Activated B cell treated with CpG ODN at 0.5 μM for 24 hours (primary cell): ENCODE results near the gene ANKRD42. TPM values are rescaled to one million over a fixed set of nuclear protein-coding genes. Genes with fewer than 3 reads are reported as not detected.
A peak's percentile ranks its signal among the peaks of the same experiment; 100 is the strongest.

Experiments used
- ATAC-seq: fragments of 200-7000 bp; cut with Tn5 transposase; one replicate; pipeline ENCODE4 v1.10.0; 2021; ENCODE audit warnings: low read depth, mild to moderate bottlenecking, moderate library complexity
- CTCF ChIA-PET: fragments of 350-600 bp; sonication (Branson Sonifier 250); formaldehyde crosslinking; loops from one replicate; lab custom pipeline; 2021; ENCODE audit warnings: antibody characterized with exemption; lab: Charles Lee
- POLR2A ChIA-PET: fragments of 350-600 bp; sonication (Branson Sonifier 250); formaldehyde crosslinking; loops from one replicate; lab custom pipeline; 2021; ENCODE audit warnings: antibody characterized with exemption; lab: Charles Lee
- DNase-seq: peaks from one replicate; pipeline ENCODE4 v3.0.0; 2022
- H3K27ac Mint-ChIP-seq: one replicate; pipeline ENCODE4 v1.8.0; 2020; ENCODE audit warnings: mixed read lengths
- H3K27me3 Mint-ChIP-seq: one replicate; pipeline ENCODE4 v1.8.0; 2021; ENCODE audit warnings: mixed read lengths
- H3K36me3 Mint-ChIP-seq: one replicate; pipeline ENCODE4 v1.8.0; 2021; ENCODE audit warnings: low read depth, mixed read lengths
- H3K4me1 Mint-ChIP-seq: one replicate; pipeline ENCODE4 v1.8.0; 2021; ENCODE audit warnings: mixed read lengths
- H3K4me3 Mint-ChIP-seq: one replicate; pipeline ENCODE4 v1.8.0; 2020; ENCODE audit warnings: mild to moderate bottlenecking, mixed read lengths
- H3K9me3 Mint-ChIP-seq: one replicate; pipeline ENCODE4 v1.8.0; 2020; ENCODE audit warnings: mixed read lengths
- intact Hi-C: fragments of 100-400 bp; cut with micrococcal nuclease; formaldehyde crosslinking; loops from one replicate; pipeline ENCODE4 v1.15.1; 2024
- total RNA-seq: library from RNA; stranded (reverse); gene quantifications from 2 replicates; pipeline ENCODE4 v1.2.3, GENCODE V29; 2022
- TF ChIP-seq, protein P1 (sequence below): fragments of 200-600 bp; IDR thresholded peaks from one replicate; pipeline ENCODE4 v1.8.0; 2022; ENCODE audit warnings: antibody characterized with exemption, mild to moderate bottlenecking

The ANKRD42 gene
- total RNA-seq, 1 donor from 2014 or later: 7.4 TPM

DNA sequence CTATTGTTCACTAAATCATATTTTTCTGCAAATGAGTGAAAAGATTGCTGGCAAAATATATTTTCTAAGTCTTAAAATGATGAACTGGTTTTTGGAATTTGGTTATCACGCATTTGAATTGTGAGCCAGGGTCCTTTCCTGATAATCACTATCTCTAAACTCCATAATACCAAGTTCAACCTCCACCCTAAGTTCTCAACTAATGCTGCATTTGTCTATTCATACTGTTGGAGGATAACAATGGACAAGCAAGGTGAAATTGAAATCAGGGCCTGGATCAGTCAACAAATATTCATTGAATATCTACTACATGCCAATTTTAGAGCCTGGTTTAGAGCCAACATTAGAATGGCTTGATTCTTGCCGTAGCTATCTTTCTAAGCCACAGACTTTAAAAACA lies 41.2 kb upstream of the ANKRD42 start:
- Mint-ChIP-seq H3K27me3 (no peaks in the 10 kb centered on the region), H3K4me1 (peaks cover 8% of the 10 kb centered on the region), H3K36me3 (peaks cover 9% of the 10 kb centered on the region), H3K9me3 (no peaks in the 10 kb centered on the region), H3K27ac (no peak overlapping the region), H3K4me3 (no peak overlapping the region)
- intact Hi-C loops: no loop called here
- ATAC-seq: no peak
- CTCF ChIA-PET: no interaction called here
- TF ChIP-seq, protein P1, sequence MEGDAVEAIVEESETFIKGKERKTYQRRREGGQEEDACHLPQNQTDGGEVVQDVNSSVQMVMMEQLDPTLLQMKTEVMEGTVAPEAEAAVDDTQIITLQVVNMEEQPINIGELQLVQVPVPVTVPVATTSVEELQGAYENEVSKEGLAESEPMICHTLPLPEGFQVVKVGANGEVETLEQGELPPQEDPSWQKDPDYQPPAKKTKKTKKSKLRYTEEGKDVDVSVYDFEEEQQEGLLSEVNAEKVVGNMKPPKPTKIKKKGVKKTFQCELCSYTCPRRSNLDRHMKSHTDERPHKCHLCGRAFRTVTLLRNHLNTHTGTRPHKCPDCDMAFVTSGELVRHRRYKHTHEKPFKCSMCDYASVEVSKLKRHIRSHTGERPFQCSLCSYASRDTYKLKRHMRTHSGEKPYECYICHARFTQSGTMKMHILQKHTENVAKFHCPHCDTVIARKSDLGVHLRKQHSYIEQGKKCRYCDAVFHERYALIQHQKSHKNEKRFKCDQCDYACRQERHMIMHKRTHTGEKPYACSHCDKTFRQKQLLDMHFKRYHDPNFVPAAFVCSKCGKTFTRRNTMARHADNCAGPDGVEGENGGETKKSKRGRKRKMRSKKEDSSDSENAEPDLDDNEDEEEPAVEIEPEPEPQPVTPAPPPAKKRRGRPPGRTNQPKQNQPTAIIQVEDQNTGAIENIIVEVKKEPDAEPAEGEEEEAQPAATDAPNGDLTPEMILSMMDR: no peak
- DNase-seq: no peak
- POLR2A ChIA-PET: interaction anchor here (1.4 kb wide), 1 partner anchor 22 kb away, joined by 5 read pairs; no protein-coding TSS in a partner anchor

DNA sequence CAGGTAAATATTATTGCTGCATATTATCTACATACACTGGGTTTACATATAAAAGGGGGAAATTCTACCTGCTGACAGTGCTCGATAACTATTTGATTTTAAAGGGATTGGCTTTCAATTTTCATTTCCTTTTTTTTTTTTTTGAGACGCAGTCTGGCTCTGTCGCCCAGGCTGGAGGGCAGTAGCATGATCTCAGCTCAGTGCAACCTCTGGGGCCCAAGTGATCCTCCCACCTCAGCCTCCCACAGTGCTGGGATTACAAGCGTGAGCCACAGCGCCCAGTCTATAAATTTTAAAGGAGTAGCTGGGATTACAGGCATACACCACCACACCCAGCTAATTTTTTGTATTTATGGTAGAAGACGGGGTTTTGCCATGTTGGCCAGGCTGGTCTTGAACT lies 39.7 kb upstream of the ANKRD42 start:
- Mint-ChIP-seq H3K9me3 (no peaks in the 10 kb centered on the region), H3K27ac (no peak overlapping the region), H3K4me3 (no peak overlapping the region), H3K27me3 (no peaks in the 10 kb centered on the region), H3K36me3 (peaks cover 22% of the 10 kb centered on the region), H3K4me1 (peaks cover 8% of the 10 kb centered on the region)
- ChIA-PET CTCF (no interaction called here), POLR2A (interaction anchor here (0.6 to 1.3 kb wide), 2 partner anchors 91 to 318 kb away, joined by 3 to 4 read pairs; no protein-coding TSS in a partner anchor)
- intact Hi-C loops: no loop called here
- TF ChIP-seq, protein P1: no peak
- no peak for DNase-seq
- no peak for ATAC-seq

DNA sequence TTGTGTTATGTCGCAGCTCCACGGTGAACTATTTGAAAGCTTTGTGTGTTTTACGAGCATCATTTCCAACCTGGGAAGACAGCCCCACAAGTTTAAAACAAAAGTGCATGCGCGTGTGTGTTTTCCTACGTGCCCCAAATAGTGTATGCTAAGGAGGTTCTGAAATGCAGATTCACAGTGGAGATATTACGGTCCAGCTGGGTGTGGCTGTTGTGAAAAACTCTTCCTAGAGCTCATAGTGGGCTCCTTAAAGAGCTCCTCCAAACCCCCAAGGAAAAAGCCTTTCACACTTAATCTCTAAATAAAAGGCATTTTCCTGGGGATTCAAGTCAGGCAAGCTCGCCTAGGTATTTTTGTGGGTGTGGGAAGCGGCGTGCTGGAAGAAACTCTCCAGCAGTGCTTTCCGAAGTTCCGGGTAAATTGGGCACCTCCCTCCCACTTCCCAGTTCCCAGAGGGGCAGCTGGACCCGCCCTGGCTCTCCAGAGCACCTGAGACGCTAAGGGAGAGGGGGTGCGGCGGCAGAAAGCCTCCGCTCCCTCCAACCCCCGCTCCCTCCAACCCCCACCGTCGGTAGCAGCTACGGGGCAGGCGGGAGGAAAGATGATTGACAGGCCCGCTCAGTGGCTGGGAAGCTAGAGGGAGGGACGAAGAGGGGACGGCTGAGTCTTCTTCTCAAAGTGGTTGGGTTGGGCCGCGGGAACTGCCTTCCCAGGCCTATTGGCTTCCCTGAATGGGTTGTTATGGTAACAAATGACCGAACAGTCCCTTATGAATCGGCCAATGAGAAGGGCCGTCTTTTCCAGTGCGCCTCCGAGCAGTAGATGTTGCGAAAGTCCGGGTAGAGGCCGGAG lies 37.1 kb upstream of the ANKRD42 start:
- Mint-ChIP-seq H3K4me1 (peaks cover 34% of the 10 kb centered on the region), H3K36me3 (peaks cover 46% of the 10 kb centered on the region), H3K9me3 (no peaks in the 10 kb centered on the region), H3K4me3 (peak overlapping the region; percentile 100), H3K27me3 (no peaks in the 10 kb centered on the region), H3K27ac (peak overlapping the region; percentile 100)
- CTCF ChIA-PET: interaction anchor here (0.6 to 1.7 kb wide), 8 partner anchors 85 to 289 kb away, joined by 3 to 14 read pairs (median 4); partner anchors contain the start of genes DDIAS and RAB30
- ATAC-seq: peak; percentile 88
- DNase-seq: peak; percentile 82
- TF ChIP-seq, protein P1: no peak
- intact Hi-C loops: loop anchor here (1.0 to 2.0 kb wide), 7 partner anchors 16 to 255 kb away; partner anchors contain the start of genes CCDC90B and DDIAS
- POLR2A ChIA-PET: interaction anchor here (0.7 to 6.4 kb wide), 41 partner anchors 9 to 261 kb away, joined by 3 to 129 read pairs (median 6); partner anchors contain the start of genes ANKRD42, CCDC90B, DDIAS and PRCP

DNA sequence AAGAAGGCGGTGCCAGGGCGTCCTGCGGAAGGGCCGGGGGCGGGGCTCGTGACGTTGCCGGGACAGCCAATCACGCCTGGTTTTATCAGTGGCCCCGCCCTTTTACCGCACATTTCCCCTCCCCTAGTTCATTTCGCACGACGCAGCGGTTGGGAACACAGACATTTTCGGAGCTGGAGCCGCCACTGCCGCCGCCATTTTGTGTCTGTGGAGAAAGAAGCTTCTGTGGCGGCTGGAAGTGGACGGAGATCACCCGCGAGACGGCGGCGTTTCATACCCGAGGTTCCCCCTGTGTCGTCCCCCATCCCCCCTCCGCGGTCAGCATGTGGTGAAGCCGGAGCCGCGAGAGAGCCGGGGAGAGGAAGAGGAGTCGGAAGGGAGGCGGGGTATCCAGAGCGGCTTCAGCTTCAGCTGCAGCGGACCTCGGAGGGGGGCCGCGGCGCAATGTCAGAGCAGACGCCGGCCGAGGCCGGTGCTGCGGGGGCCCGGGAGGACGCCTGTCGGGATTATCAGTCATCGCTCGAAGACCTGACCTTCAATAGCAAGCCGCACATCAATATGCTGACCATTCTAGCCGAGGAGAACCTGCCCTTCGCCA lies 36.4 kb upstream of the ANKRD42 start, which contains the start of gene PCF11:
PCF11 (plus strand) TSS at position 136 of the 598 bp plus-strand sequence; CDS start at position 445, 309 bp downstream.
- Mint-ChIP-seq H3K27ac (peak within 1 kb of the TSS; percentile 100), H3K36me3 (peaks cover 53% of the 10 kb centered on the region), H3K4me1 (peaks cover 41% of the 10 kb centered on the region), H3K9me3 (no peaks in the 10 kb centered on the region), H3K27me3 (no peaks in the 10 kb centered on the region), H3K4me3 (peak within 1 kb of the TSS; percentile 100)
- DNase-seq (no peak), ATAC-seq (peak; percentile 18)
- POLR2A ChIA-PET: interaction anchor here (0.6 to 6.4 kb wide), 37 partner anchors 9 to 261 kb away, joined by 3 to 129 read pairs (median 6); partner anchors contain the start of genes ANKRD42, CCDC90B, DDIAS and PRCP
- intact Hi-C loops: loop anchor here (1.0 to 2.0 kb wide), 9 partner anchors 16 to 256 kb away; partner anchors contain the start of genes ANKRD42, CCDC90B and DDIAS
- CTCF ChIA-PET: interaction anchor here (0.6 to 1.7 kb wide), 9 partner anchors 83 to 289 kb away, joined by 3 to 14 read pairs (median 3); partner anchors contain the start of genes DDIAS and RAB30
- TF ChIP-seq, protein P1: no peak
